Kidney (tissue), 14 donors: ENCODE measurements around the gene PRELP. TPM values are rescaled to one million over a fixed set of nuclear protein-coding genes. Genes with fewer than 3 reads are reported as not detected.

Experiments
- DNase-seq, 5 donors: peaks; one replicate each; pipeline ENCODE4 v3.0.0-alpha.2; 2013 to 2020
- FAIRE-seq: peaks from 2 replicates; lab custom pipeline; 2012; peaks lifted over from hg19 to GRCh38; lab: Jason Lieb, UNC
- H3K27ac ChIP-seq, 2 donors: one replicate each; pipeline ENCODE4 v1.7.0; 2013; ENCODE audit warnings: low read depth in 2 of 2, low read length in 2 of 2, inconsistent platforms in 1 of 2
- H3K27me3 ChIP-seq: one replicate; pipeline ENCODE4 v1.7.1; 2013; ENCODE audit warnings: low read length, inconsistent platforms; ENCODE audit not compliant: control insufficient read depth, insufficient read depth
- H3K36me3 ChIP-seq, 3 donors: one replicate each; pipeline versions ENCODE4 v1.7.0 to v1.7.1; 2013; ENCODE audit warnings: low read length in 3 of 3, control low read depth in 1 of 3, inconsistent platforms in 1 of 3; ENCODE audit not compliant: insufficient read depth in 3 of 3, control insufficient read depth in 2 of 3
- H3K4me1 ChIP-seq, 3 donors: one replicate each; pipeline versions ENCODE4 v1.7.0 to v1.7.1; 2013; ENCODE audit warnings: low read length in 3 of 3, inconsistent platforms in 1 of 3, low read depth in 1 of 3; ENCODE audit not compliant: control insufficient read depth in 2 of 3, insufficient read depth in 2 of 3
- H3K4me3 ChIP-seq, 3 donors: one replicate each; pipeline versions ENCODE4 v1.7.0 to v1.8.1; 2013; ENCODE audit warnings: low read length in 3 of 3, control low read depth in 1 of 3, inconsistent platforms in 1 of 3
- H3K9ac ChIP-seq, 3 donors: one replicate each; pipeline versions ENCODE4 v1.7.0 to v1.7.1; 2013; ENCODE audit warnings: low read length in 3 of 3, control low read depth in 1 of 3, inconsistent platforms in 1 of 3
- H3K9me3 ChIP-seq, 3 donors: one replicate each; pipeline versions ENCODE4 v1.7.0 to v1.7.1; 2013; ENCODE audit warnings: low read length in 3 of 3, control low read depth in 1 of 3, inconsistent platforms in 1 of 3; ENCODE audit not compliant: control insufficient read depth in 2 of 3, insufficient read depth in 1 of 3
- intact Hi-C: fragments of 100-400 bp; cut with DNase I; formaldehyde crosslinking; loops from one replicate; pipeline ENCODE4 v1.11.1; 2022
- polyA plus RNA-seq: library from polyadenylated mRNA; stranded (reverse); fragments of 350-450 nt; fragmentation: Illumina TruSeq; extraction: RNeasy Lipid Tissue Mini Kit (QIAGEN cat#74804); gene quantifications from one replicate; pipeline ENCODE4 v1.2.3, GENCODE V29; 2014; ENCODE audit warnings: low read depth, low replicate concordance; ENCODE audit not compliant: insufficient read depth
- total RNA-seq: library from RNA; stranded (reverse); fragmentation: NEBNext Ultra II Directional; extraction: Animal tissue kit (Norgen Biotek cat#: 25700); gene quantifications from one replicate; pipeline ENCODE4 v1.2.1, GENCODE V29; 2021
- TF ChIP-seq, protein P1 (sequence below): IDR thresholded peaks from 3 replicates; pipeline ENCODE4 v1.5.1; 2012; ENCODE audit warnings: mild to moderate bottlenecking, moderate library complexity, borderline replicate concordance; ENCODE audit not compliant: insufficient read depth; ENCODE audit errors: extremely low read depth
- donor health status: control.
- donor health status: control.
- donor health status: control.
- donor health status: control.
- donor health status: control.
- donor health status: DM: yes; HTN: yes; CAD: no.
- donor health status: Normal renal cell carcinoma (clear cell type).

Gene PRELP
- total and polyA plus RNA-seq, 2 donors from 2014 or later, result 9.5 to 24.5 TPM

DNA sequence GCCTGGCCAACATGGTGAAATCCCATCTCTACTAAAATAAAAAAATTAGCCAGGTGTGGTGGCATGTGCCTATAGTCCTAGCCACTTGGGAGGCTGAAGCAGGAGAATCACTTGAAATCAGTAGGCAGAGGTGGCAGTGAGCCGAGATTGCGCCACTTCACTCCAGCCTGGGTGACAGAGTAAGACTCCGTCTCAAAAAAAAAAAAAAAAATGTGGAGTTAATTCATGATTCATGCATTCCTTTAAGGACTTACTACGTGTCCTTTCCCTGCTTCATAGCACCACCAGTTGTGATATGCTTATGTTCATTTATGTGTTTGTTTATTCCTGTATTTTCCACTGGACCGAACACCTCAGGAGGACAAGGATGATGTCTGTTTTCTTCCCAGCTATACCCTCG, 12.7 kb upstream of the PRELP start:
- Histone ChIP-seq H3K36me3 (no peaks in the 10 kb centered on the region), H3K4me3 (no peak overlapping the region), H3K27me3 (no peaks in the 10 kb centered on the region), H3K4me1 (peaks cover 0 to 15% (median 14%) of the 10 kb centered on the region in 3 donors), H3K9me3 (no peaks in the 10 kb centered on the region), H3K9ac (no peak overlapping the region), H3K27ac (no peak overlapping the region)
- DNase-seq (no peak), FAIRE-seq (no peak)
- intact Hi-C loops, result no loop called here
- TF ChIP-seq, protein P1, sequence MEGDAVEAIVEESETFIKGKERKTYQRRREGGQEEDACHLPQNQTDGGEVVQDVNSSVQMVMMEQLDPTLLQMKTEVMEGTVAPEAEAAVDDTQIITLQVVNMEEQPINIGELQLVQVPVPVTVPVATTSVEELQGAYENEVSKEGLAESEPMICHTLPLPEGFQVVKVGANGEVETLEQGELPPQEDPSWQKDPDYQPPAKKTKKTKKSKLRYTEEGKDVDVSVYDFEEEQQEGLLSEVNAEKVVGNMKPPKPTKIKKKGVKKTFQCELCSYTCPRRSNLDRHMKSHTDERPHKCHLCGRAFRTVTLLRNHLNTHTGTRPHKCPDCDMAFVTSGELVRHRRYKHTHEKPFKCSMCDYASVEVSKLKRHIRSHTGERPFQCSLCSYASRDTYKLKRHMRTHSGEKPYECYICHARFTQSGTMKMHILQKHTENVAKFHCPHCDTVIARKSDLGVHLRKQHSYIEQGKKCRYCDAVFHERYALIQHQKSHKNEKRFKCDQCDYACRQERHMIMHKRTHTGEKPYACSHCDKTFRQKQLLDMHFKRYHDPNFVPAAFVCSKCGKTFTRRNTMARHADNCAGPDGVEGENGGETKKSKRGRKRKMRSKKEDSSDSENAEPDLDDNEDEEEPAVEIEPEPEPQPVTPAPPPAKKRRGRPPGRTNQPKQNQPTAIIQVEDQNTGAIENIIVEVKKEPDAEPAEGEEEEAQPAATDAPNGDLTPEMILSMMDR, result no peak

GRCh38 chr1:203463469-203464062, 12.0 kb upstream of the PRELP start:
- no peak overlapping the region for H3K27ac ChIP-seq
- H3K9me3 ChIP-seq, result no peaks in the 10 kb centered on the region
- FAIRE-seq, result no peak
- peak in 2 of 5 donors; percentile 59 to 71 for DNase-seq
- peaks cover 0 to 15% (median 14%) of the 10 kb centered on the region in 3 donors for H3K4me1 ChIP-seq
- intact Hi-C loops, result no loop called here
- no peak overlapping the region for H3K4me3 ChIP-seq
- no peaks in the 10 kb centered on the region for H3K27me3 ChIP-seq
- TF ChIP-seq, protein P1, result no peak
- H3K36me3 ChIP-seq, result no peaks in the 10 kb centered on the region
- no peak overlapping the region for H3K9ac ChIP-seq

DNA sequence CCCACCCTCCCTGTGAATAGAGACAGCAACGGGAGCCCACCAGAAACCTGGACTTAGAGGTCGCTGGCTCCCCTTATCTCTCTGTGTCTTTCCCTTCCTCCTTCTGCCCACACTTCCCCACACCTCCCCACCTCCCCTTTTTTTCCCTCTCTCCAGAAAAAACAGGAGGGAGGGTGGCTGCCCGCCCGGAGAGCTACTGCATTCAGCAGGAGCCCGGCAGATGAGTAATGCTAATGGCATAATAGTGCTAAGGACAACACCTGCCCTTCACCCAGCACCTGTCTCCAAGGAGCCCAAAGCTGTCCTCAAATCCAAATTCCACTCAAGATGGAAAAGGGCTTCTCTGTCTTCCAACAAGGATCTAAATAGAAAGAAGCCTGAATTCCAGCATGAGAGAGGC, 11.4 kb upstream of the PRELP start:
- intact Hi-C loops, result no loop called here
- Histone ChIP-seq H3K36me3 (no peaks in the 10 kb centered on the region), H3K4me3 (no peak overlapping the region), H3K4me1 (peaks cover 0 to 15% (median 14%) of the 10 kb centered on the region in 3 donors), H3K9ac (no peak overlapping the region), H3K27me3 (no peaks in the 10 kb centered on the region), H3K27ac (no peak overlapping the region), H3K9me3 (no peaks in the 10 kb centered on the region)
- DNase-seq (no peak), FAIRE-seq (no peak)
- TF ChIP-seq, protein P1, result no peak

DNA sequence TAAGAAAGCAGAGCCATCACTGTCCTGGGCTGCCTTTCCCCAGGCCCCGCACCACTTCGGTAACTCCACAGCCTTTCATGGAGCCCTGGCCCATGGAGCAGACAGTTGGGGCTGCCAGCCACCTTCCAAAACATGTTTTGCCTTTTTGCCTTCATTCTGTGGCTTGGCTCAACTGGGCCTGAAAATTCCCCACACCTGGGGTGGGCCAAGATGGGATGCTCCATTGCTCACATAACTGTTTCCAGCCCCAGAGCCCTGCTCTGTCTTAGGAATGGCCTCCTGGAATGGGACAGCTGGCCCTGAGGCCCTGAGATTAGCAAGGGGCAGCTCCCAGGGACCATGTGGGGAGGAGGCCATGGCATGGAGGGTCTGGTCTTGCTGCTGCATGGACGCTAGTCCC, 10.9 kb upstream of the PRELP start:
- Histone ChIP-seq H3K27ac (no peak overlapping the region), H3K36me3 (no peaks in the 10 kb centered on the region), H3K9ac (no peak overlapping the region), H3K9me3 (no peaks in the 10 kb centered on the region), H3K4me1 (peaks cover 0 to 15% (median 14%) of the 10 kb centered on the region in 3 donors), H3K27me3 (no peaks in the 10 kb centered on the region), H3K4me3 (no peak overlapping the region)
- intact Hi-C loops, result no loop called here
- no peak for DNase-seq
- FAIRE-seq, result no peak
- TF ChIP-seq, protein P1, result no peak
